Kidney tubule cell (primary cell): ENCODE measurements around the gene BCL6B.
"Not testable (repeated sequence)": the region's sequence is repeated elsewhere in the genome, so short reads cannot be mapped to it uniquely, and the experiment has no call there.

Experiments
- DNase-seq: peaks from one replicate; pipeline ENCODE4 v3.0.0-alpha.2; 2018; ENCODE audit warnings: low spot score

BCL6B gene

GRCh38 chr17:7022781-7023571 is at the start of gene BCL6B:
BCL6B (plus strand) TSS chr17:7023050; CDS start chr17:7023672, 622 bp downstream.
- no peak for DNase-seq

GRCh38 chr17:6979440-6979839 is 43.4 kb upstream of the BCL6B start:
- DNase-seq: not testable (repeated sequence)

GRCh38 chr17:6981426-6981825 is 41.4 kb upstream of the BCL6B start:
- no peak for DNase-seq

- DNase-seq: no peak
Observed at GRCh38 chr17:6985266-6985665, 37.6 kb upstream of the BCL6B start.

- no peak for DNase-seq
Observed at GRCh38 chr17:6986676-6987075, 36.2 kb upstream of the BCL6B start.

- DNase-seq: peak; percentile 47
Observed at GRCh38 chr17:6989779-6990178, 33.1 kb upstream of the BCL6B start.

- DNase-seq: not testable (repeated sequence)
Observed at GRCh38 chr17:6993613-6994056, 29.2 kb upstream of the BCL6B start.

- no peak for DNase-seq
Observed at GRCh38 chr17:6994118-6994598, 28.7 kb upstream of the BCL6B start.

GRCh38 chr17:6994666-6995256 is 28.1 kb upstream of the BCL6B start:
- peak; percentile 68 for DNase-seq

GRCh38 chr17:6995500-6996255 is 27.2 kb upstream of the BCL6B start, which contains the start of gene ALOX12:
ALOX12 (plus strand) TSS chr17:6996049; CDS start chr17:6996118, 69 bp downstream.
- DNase-seq: no peak

GRCh38 chr17:6996256-6997011 is 26.4 kb upstream of the BCL6B start:
- no peak for DNase-seq

GRCh38 chr17:6997171-6997570 is 25.7 kb upstream of the BCL6B start:
- DNase-seq: peak; percentile 31

GRCh38 chr17:6998855-6999508 is 23.9 kb upstream of the BCL6B start:
- DNase-seq: no peak

GRCh38 chr17:7001318-7001961 is 21.4 kb upstream of the BCL6B start:
- DNase-seq: peak; percentile 24

- DNase-seq: no peak
Observed at GRCh38 chr17:7002288-7003047, 20.4 kb upstream of the BCL6B start.

GRCh38 chr17:7003745-7004144 is 19.1 kb upstream of the BCL6B start:
- no peak for DNase-seq

- peak; percentile 81 for DNase-seq
Observed at GRCh38 chr17:7004398-7005253, 18.2 kb upstream of the BCL6B start.

GRCh38 chr17:7005716-7006115 is 17.1 kb upstream of the BCL6B start:
- no peak for DNase-seq

GRCh38 chr17:7007143-7007542 is 15.7 kb upstream of the BCL6B start:
- DNase-seq: no peak
